Measurements from ENCODE around the gene ERAP2.

DNA sequence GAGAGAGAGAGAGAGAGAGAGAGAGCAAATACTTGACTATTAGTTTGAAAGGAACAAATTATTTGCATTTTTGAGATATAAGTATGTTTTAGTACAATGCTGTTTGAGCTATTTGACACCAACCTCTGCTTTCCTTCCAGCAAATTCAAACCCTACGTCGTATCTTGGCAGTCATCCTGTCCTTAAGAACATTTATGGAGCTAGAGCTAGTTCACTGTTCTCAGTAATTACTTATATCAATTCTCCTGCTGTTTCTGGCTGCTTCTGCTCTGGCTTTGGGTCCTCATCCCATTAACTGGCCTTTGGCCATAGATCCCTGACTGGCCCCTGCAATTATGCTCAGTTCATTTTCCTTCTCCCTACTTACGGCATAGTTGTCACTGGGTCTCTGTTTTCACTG lies 19.9 kb upstream of the ERAP2 start:
- TF ChIP-seq, protein P1, sequence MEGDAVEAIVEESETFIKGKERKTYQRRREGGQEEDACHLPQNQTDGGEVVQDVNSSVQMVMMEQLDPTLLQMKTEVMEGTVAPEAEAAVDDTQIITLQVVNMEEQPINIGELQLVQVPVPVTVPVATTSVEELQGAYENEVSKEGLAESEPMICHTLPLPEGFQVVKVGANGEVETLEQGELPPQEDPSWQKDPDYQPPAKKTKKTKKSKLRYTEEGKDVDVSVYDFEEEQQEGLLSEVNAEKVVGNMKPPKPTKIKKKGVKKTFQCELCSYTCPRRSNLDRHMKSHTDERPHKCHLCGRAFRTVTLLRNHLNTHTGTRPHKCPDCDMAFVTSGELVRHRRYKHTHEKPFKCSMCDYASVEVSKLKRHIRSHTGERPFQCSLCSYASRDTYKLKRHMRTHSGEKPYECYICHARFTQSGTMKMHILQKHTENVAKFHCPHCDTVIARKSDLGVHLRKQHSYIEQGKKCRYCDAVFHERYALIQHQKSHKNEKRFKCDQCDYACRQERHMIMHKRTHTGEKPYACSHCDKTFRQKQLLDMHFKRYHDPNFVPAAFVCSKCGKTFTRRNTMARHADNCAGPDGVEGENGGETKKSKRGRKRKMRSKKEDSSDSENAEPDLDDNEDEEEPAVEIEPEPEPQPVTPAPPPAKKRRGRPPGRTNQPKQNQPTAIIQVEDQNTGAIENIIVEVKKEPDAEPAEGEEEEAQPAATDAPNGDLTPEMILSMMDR (conservative IDR thresholded peaks at IDR 0.05; ENCODE audit: low read length) = no peak
- TF ChIP-seq EZH2phosphoT487 (IDR thresholded peaks at IDR 0.05; ENCODE audit: borderline replicate concordance, low read depth, low read length) = no peak
